Osteoblast (primary cell): Measurements from ENCODE around the gene PAX5. TPM values are rescaled to one million over a fixed set of nuclear protein-coding genes. Genes with fewer than 3 reads are reported as not detected.

Experiments
- DNase-seq: peaks from one replicate; pipeline ENCODE4 v3.0.0; 2011; ENCODE audit warnings: low spot score, mixed read lengths; ENCODE audit not compliant: insufficient read length; ENCODE audit errors: missing footprints
- H2AFZ ChIP-seq: 2 replicates; pipeline ENCODE4 v1.6.0; 2011; ENCODE audit warnings: mild to moderate bottlenecking, low read length
- H3K27ac ChIP-seq: 2 replicates; pipeline ENCODE4 v1.5.1; 2011; ENCODE audit warnings: mild to moderate bottlenecking, low read depth, low read length, moderate library complexity
- H3K27me3 ChIP-seq: 2 replicates; pipeline ENCODE4 v1.6.0; 2012; ENCODE audit warnings: mild to moderate bottlenecking, control low read depth, inconsistent platforms, low read length, moderate library complexity; ENCODE audit not compliant: insufficient read depth
- H3K36me3 ChIP-seq: 2 replicates; pipeline ENCODE4 v1.5.1; 2011; ENCODE audit warnings: mild to moderate bottlenecking, low read length, control low read depth, moderate library complexity; ENCODE audit not compliant: insufficient read depth
- H3K4me1 ChIP-seq: 2 replicates; pipeline ENCODE4 v1.5.1; 2011; ENCODE audit warnings: mild to moderate bottlenecking, low read length, control low read depth, moderate library complexity; ENCODE audit not compliant: insufficient read depth
- H3K4me2 ChIP-seq: 2 replicates; pipeline ENCODE4 v1.6.0; 2011; ENCODE audit warnings: mild to moderate bottlenecking, low read length; ENCODE audit not compliant: insufficient read depth
- H3K4me3 ChIP-seq: fragments of 200-600 bp; sonication (generic); 3 replicates; pipeline ENCODE4 v1.5.1; 2012; ENCODE audit warnings: mild to moderate bottlenecking, low read length, inconsistent platforms; ENCODE audit not compliant: insufficient read depth
- H3K79me2 ChIP-seq: 2 replicates; pipeline ENCODE4 v1.6.0; 2012; ENCODE audit warnings: mild to moderate bottlenecking, low read length, control low read depth, inconsistent platforms; ENCODE audit not compliant: insufficient read depth
- H3K9me3 ChIP-seq: 2 replicates; pipeline ENCODE4 v1.5.1; 2011; ENCODE audit warnings: low read depth, low read length, control low read depth
- H4K20me1 ChIP-seq: 2 replicates; pipeline ENCODE4 v1.6.0; 2012; ENCODE audit warnings: mild to moderate bottlenecking, low read length, control low read depth; ENCODE audit not compliant: insufficient read depth
- CTCF ChIP-seq: IDR thresholded peaks from 2 replicates; pipeline ENCODE4 v1.5.1; 2011; ENCODE audit warnings: mild to moderate bottlenecking, low read depth, low read length, moderate library complexity; ENCODE audit errors: extremely low read depth
- total RNA-seq: library from RNA; depleted of rRNA; stranded (reverse); fragments of >200 nt; gene quantifications from 2 replicates; pipeline ENCODE4 v1.2.3, GENCODE V29; 2012

PAX5 gene
- total RNA-seq, 1 donor: not detected

- Histone ChIP-seq H3K4me3 (no peak overlapping the region), H3K27me3 (peaks cover 12% of the 10 kb centered on the region), H3K4me2 (no peak overlapping the region), H3K4me1 (no peaks in the 10 kb centered on the region), H3K36me3 (no peaks in the 10 kb centered on the region), H4K20me1 (no peaks in the 10 kb centered on the region), H2AFZ (no peak overlapping the region), H3K79me2 (no peaks in the 10 kb centered on the region), H3K9me3 (no peaks in the 10 kb centered on the region), H3K27ac (no peak overlapping the region)
- peak; percentile 76 for DNase-seq
- no peak for TF ChIP-seq CTCF
Observed at GRCh38 chr9:36834736-36835135, 199.3 kb downstream of the PAX5 start.

GRCh38 chr9:36833954-36834353, 200.1 kb downstream of the PAX5 start:
- H3K27me3 ChIP-seq: peaks cover 9% of the 10 kb centered on the region
- DNase-seq: peak; percentile 74
- no peak overlapping the region for H3K4me2 ChIP-seq
- H3K9me3 ChIP-seq: no peaks in the 10 kb centered on the region
- H4K20me1 ChIP-seq: no peaks in the 10 kb centered on the region
- TF ChIP-seq CTCF: no peak
- H3K27ac ChIP-seq: no peak overlapping the region
- no peak overlapping the region for H2AFZ ChIP-seq
- H3K4me1 ChIP-seq: no peaks in the 10 kb centered on the region
- H3K4me3 ChIP-seq: no peak overlapping the region
- H3K79me2 ChIP-seq: no peaks in the 10 kb centered on the region
- no peaks in the 10 kb centered on the region for H3K36me3 ChIP-seq

GRCh38 chr9:36832164-36832795, 201.8 kb downstream of the PAX5 start:
- TF ChIP-seq CTCF: no peak
- no peak overlapping the region for H3K27ac ChIP-seq
- H4K20me1 ChIP-seq: no peaks in the 10 kb centered on the region
- H3K4me3 ChIP-seq: no peak overlapping the region
- peak; percentile 62 for DNase-seq
- H3K4me1 ChIP-seq: no peaks in the 10 kb centered on the region
- H3K79me2 ChIP-seq: no peaks in the 10 kb centered on the region
- H3K9me3 ChIP-seq: no peaks in the 10 kb centered on the region
- H3K4me2 ChIP-seq: no peak overlapping the region
- H3K27me3 ChIP-seq: peaks cover 17% of the 10 kb centered on the region
- no peak overlapping the region for H2AFZ ChIP-seq
- H3K36me3 ChIP-seq: no peaks in the 10 kb centered on the region

GRCh38 chr9:36831381-36832161, 202.5 kb downstream of the PAX5 start:
- Histone ChIP-seq H3K9me3 (no peaks in the 10 kb centered on the region), H2AFZ (no peak overlapping the region), H3K79me2 (no peaks in the 10 kb centered on the region), H3K4me2 (no peak overlapping the region), H3K4me1 (no peaks in the 10 kb centered on the region), H3K27ac (no peak overlapping the region), H3K27me3 (peaks cover 19% of the 10 kb centered on the region), H3K36me3 (no peaks in the 10 kb centered on the region), H3K4me3 (no peak overlapping the region), H4K20me1 (no peaks in the 10 kb centered on the region)
- no peak for TF ChIP-seq CTCF
- DNase-seq: peak; percentile 59
